HPDE6-E6E7 (cell line): ENCODE results near the gene ABR.
"Not testable (repeated sequence)": the region's sequence is repeated elsewhere in the genome, so short reads cannot be mapped to it uniquely, and the experiment has no call there.

Experiments
- DNase-seq: peaks from one replicate; pipeline ENCODE4 v3.0.0; 2011; ENCODE audit warnings: missing footprints; ENCODE audit errors: extremely low spot score

ABR gene

GRCh38 chr17:1147664-1148063, 32.1 kb downstream of the ABR start:
- peak; percentile 85 for DNase-seq

GRCh38 chr17:1146561-1147265, 33.1 kb downstream of the ABR start:
- no peak for DNase-seq

DNA sequence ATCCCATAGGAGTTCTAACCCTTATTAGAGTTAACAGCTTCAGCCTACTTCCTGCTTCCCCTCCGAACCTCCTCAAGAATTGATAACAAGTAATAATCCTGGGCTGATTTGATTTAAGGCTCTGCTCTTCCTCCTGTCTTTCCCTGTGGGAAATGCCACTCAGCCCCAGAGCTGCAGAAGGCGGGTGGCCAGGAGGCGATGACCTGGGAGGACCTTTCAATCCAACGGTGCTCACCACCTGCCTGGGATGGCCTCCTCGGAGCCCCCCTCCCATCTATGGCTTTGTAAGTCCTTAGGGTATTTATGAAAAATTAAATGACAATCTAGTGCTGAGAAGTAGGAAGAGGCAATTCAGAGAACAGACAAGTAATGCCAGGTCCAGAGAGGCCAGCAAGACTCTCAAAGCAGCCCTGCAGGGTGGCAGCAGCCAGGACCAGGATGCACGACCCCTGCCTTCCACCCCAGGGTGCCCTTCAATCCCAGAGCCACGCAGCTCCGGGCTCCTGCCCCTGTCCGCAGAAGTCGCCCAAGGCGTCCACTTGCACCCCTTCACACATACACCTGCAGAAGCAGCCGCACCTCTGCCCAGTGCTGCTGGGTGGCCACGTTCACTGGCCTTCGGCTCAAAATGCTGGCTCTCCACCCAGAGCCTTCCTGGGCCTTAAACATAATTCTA, 34.3 kb downstream of the ABR start:
- no peak for DNase-seq

GRCh38 chr17:1144162-1144561, 35.6 kb downstream of the ABR start:
- DNase-seq: no peak

GRCh38 chr17:1143573-1143972, 36.2 kb downstream of the ABR start:
- DNase-seq: no peak

- no peak for DNase-seq
Measured at GRCh38 chr17:1142561-1142971, 37.2 kb downstream of the ABR start.

GRCh38 chr17:1137465-1137894, 42.3 kb downstream of the ABR start:
- no peak for DNase-seq

GRCh38 chr17:1136748-1137147, 43.0 kb downstream of the ABR start:
- no peak for DNase-seq

GRCh38 chr17:1134634-1135324, 45.0 kb downstream of the ABR start:
- no peak for DNase-seq

DNA sequence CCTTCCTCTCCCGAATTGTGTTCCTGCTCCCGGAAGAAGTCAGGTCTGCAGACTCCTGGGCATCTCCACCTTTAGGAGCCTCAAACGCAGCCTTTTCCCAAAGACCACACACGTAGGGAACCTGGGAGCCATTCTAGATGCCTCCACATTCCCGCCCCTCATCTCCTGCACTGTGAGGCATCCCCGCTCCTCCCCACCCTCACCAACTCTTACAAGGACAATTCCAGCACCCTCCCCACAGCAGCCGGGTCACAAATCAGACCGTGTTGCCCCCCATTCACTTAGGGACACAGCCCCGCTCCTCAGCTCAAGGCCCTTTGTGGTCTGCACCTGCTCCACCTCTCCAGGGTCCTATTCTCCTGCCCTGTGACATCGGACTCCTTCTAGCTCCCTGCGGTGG, 49.6 kb downstream of the ABR start:
- no peak for DNase-seq

DNA sequence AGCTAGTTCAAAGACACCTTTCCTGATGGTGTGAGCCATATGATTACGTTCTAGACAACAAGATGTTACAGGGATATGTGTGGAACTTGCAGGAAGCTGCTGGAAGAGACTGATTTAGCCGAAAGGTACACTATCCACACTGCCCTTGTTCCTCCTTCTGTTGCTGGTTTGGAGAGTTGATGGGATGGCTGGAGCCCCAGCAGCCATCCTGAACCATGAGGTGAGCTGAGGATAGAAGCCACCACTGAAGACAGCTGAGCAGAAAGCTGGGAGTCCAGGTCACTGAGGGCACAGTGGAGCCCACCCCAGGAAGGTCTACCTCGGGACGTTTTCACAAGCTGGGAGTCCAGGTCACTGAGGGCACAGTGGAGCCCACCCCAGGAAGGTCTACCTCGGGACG, 51.3 kb downstream of the ABR start:
- not testable (repeated sequence) for DNase-seq

GRCh38 chr17:1126801-1127550, 52.8 kb downstream of the ABR start:
- DNase-seq: no peak

DNA sequence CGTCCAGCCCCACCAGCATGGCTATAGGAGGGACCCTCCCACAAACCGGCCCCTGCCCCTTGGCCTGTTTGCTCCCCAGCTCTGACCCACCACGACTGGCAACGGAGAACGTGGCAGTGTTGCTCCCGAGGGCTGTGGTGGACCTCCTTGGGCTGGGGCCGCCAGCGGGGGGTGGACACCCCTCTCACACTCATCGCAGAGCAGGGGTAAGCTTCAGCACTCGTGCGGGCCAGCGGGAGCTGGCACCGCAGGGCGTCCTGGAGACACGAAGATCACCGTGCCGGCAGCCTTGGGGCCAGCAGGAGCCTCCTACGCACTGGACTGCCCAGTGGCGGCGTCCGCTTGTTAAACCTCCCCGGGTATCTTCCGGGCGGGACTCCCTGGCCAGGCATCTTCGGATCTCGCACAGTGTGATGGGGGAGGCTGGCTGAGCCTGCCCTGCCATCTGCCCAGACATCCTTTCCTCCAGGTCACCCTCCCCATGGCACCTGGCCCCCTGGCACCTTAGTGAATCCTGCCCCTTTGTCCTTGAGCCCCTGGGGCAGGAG, 53.5 kb downstream of the ABR start:
- DNase-seq: no peak

DNA sequence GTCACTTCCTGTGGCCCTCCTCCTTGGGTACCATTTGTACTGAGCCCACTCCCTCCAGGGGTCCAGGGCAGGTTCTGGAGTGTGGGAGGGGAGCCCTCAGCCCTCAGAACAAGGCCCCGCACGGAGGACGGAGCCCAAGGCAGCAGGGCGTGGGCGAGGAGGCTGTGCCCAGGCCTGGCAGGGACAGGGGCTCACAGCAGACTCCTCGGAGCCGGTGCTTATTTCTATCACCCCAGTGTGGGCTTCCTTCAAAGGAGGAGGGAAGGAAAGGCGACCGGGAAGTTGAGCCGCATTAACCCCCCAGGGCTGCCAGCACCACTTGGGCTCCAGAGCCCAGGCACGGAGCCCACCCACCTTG, 54.0 kb downstream of the ABR start:
- no peak for DNase-seq

GRCh38 chr17:1124896-1125787, 54.6 kb downstream of the ABR start:
- DNase-seq: no peak

GRCh38 chr17:1123921-1124715, 55.7 kb downstream of the ABR start:
- DNase-seq: no peak

- DNase-seq: no peak
Measured at GRCh38 chr17:1123393-1123831, 56.4 kb downstream of the ABR start.

- peak; percentile 94 for DNase-seq
Measured at GRCh38 chr17:1122533-1123392, 57.0 kb downstream of the ABR start.

DNA sequence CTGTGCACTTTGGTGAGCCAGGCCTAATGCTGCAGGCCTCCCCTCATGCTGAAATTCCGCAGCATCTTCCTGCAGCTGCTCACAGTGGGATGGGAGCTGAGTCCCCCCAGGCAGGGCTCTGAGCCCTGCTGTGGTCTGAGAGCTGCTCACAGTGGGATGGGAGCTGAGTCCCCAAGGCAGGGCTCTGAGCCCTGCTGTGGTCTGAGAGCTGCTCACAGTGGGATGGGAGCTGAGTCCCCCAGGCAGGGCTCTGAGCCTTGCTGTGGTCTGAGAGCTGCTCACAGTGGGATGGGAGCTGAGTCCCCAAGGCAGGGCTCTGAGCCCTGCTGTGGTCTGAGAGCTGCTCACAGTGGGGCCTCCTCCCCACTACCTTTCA, 58.4 kb downstream of the ABR start:
- not testable (repeated sequence) for DNase-seq
